ENCODE data around the gene NXPH2.

The NXPH2 gene

DNA sequence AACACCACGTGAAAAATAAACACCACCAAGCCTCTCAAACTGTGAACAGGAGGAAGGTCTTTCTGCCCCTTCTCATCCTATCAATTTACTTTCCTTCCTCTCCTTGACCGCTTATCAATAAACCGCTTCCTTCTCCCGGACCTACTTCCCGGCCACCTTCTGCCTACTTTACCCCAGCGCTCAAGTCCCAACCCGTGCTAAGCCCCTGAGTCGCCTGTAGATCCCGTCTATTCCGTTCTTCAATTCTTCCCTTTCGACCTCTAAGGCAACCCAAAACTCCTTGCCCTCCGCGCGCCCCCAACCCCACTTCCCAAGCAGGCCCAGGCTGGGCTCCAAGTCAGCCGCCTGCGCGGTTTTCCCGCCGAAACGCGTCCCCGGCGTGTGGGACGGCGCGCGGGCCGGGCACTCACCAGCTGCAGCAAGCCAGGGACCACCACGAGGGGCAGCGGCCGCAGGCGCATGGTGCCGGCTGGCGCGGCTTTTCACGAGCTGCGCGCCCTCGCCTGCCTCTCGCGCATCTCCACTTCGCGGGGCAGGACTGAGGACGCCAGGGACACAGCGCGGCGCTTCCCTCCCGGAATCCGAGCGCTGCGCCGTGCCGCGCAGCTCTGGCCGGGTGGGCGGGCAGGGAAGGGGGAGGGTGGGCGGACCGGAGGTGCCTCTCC lies at the start of gene NXPH2:
Gene NXPH2 (minus strand): TSS at position 610 of the 665 bp plus-strand sequence. CDS start 149 bp downstream, at position 461.
- no peak for DNase-seq (ENCODE audit: low read depth)

DNA sequence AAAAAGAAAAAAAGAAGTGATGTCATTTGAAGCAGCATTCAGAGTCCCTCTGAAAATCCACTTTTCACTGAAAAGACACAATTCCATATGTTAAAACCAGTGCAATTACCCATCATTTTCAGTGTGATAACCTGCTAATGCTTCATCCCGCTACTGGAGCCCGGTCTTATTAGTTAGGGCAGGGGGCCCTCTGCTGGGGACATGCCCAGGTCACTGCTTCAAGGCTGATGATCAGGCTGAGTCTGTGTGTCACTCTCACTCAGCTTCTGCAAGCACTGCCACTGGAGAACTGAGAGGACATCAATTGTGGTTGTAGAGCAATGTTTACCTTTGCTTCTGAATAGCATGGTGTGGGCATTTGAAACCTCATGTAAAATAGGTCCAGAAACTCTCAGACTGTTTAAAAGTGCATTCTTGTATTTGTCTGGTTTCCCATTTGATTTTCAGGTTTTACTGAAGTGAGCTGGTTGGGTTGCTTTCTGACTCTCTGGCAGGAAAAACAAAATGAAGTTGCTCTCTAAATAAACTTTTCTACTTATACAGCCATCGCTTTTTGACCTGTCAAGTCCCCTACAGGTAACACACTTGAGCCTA lies 49.2 kb upstream of the NXPH2 start:
- no peak for DNase-seq (ENCODE audit: low read depth)

DNA sequence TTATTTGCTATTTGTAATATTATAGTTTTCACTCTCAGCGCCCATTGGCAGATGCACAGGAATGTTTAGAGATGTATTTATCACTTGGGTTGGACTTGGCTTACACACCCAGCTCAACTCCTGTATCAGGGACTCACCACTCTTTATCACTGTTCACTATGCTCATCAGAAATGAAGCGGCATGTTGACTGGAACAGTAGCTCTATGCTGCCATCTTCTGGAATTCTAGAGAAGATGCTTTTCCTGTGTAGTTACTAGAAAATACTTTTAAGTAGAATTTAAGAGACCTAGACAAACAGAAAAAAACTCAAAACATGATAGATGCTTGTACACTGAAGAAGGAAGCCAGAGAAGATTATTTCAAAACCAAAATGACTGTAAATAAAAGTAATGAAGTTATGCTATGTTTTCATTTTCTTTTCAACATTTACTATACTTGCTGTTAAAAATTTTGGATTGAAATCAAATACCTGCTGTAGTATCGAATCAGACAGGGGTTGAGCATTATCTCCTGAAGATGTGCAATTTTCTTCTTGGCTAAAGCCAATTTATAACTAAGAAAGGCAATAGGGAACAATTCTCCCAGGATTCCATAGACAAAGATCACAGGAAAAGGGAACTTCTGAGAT lies 47.4 kb upstream of the NXPH2 start:
- no peak for DNase-seq (ENCODE audit: low read depth)

- DNase-seq (ENCODE audit: low read depth): no peak
These were observed 43.5 kb upstream of the NXPH2 start for GRCh38 chr2:138823666-138824065.

DNA sequence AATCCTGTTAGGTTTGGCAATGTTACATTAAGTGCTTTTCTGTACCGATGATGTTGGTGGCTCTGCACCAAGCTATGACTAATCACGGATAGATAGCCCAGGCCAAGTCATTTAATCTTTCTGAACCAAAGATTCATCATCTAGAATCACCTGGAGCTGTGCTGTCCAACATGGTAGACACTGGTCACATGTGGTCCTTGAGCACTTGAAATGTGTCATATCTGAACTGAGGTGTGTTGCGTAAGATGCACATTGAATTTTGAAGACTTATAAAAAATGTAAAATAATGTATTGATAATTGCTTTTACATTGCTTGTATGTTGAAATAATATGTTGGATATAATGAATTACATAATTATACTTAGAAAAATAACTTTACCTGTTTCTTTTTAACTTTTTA lies 39.8 kb upstream of the NXPH2 start:
- DNase-seq (ENCODE audit: low read depth): no peak

GRCh38 chr2:138818556-138818955 lies 38.4 kb upstream of the NXPH2 start:
- DNase-seq (ENCODE audit: low read depth): no peak

- no peak for DNase-seq (ENCODE audit: low read depth)
These were observed 34.1 kb upstream of the NXPH2 start for GRCh38 chr2:138814123-138814898.

GRCh38 chr2:138811431-138811830 lies 31.2 kb upstream of the NXPH2 start:
- DNase-seq (ENCODE audit: low read depth): no peak

DNA sequence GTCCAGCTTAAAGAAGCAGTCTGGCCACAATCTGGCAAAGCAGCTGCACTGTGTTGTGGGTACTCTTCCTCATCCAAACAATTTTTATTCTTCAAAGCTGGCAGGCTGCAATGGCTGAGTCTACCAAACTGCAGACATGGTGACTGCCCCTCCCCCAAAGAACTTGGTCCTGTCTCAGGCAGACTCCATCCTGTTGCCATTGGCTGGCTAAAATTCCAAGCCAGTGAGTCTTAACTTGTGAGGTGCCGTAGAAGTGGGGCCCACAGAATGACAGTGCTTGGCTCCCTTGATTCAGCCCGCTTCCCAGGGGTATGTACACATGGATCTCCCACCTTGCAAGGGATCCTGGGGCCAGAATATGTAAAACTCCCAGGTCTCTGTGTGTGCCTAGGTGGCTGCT lies 14.5 kb upstream of the NXPH2 start:
- no peak for DNase-seq (ENCODE audit: low read depth)

- no peak for DNase-seq (ENCODE audit: low read depth)
These were observed 7.0 kb upstream of the NXPH2 start for GRCh38 chr2:138787053-138787666.

DNA sequence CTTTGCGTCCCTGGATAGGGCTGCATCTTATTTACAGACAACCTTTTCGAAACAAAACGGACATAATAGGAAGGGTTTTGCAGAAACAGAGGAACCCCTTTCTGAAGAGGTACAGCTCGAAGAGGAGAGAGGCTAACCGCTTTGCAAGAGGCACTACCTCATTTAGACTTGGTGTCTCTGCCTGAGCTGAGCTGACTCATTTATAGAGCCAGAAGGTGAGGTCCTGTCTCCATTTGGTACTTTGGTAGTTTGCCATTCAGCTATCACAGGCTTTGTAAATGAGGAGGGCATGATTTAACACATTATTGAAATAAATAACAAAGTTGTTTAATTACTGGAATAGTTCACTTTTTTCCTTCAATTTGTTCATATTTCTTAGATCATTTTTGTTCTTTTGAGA lies 2.2 kb upstream of the NXPH2 start:
- no peak for DNase-seq (ENCODE audit: low read depth)

DNA sequence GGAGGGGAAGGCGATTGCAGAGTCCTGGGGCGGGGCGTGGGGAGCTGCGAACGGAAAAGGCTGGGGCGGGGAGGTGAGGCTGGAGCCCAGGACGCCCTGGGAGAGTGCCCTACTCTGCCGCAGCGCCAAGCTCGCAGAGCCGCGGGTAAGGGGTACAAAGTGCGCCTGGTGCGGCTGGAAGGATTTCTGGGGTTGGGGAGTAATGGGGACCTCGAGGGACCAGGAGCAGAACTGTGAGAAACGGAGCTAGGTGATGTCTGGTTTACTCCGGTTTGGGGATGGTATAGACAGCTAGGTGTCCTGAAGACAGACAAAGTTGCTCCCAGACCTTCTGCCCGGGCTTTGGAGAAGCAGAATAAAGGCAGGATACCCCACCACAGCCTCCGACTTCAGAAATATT lies 718 bp upstream of the NXPH2 start:
- DNase-seq (ENCODE audit: low read depth): no peak

DNA sequence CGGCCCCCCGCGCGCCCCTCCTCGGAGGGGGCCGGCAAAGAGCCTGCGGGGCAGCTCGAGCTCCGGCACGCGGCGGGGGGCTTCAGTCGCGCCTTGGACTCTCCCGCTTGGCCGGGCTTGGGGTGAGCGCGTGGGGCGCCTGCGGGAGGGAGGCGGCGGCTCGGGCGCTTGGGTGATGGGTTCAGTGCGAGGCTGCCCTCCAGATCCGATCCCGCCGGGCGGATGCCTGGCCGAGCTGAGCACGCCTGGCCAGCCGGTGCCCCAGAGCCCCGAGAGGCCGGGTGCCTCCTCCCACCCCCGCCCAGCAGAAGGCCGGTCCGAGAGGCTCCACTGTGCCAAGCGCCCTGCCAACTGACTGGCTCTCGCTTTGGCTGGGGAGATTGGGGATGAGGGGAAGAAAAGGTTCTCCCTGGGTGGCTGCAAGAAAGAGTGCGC lies 273 bp upstream of the NXPH2 start:
- DNase-seq (ENCODE audit: low read depth): no peak

DNA sequence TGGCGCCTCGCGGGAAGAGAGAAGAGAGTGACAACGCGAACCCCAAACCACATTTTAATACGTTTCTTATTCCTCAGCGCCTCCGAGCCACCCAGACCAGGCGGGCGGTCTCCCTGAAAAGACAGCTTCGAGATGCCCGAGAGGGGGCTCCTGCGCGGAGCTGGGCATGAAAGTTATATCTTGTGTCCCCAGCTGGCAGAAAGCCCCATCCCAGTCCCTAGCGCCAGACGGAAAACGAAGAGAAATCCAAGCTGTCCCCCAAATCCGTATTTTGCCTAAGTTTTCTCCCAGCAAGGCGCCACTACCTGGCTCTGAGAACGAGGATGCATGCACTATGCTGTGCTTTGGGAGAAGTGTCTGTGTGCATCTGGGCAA lies 797 bp downstream of the NXPH2 start:
- no peak for DNase-seq (ENCODE audit: low read depth)

- no peak for DNase-seq (ENCODE audit: low read depth)
These were observed 2.2 kb downstream of the NXPH2 start for GRCh38 chr2:138777996-138778395.

DNA sequence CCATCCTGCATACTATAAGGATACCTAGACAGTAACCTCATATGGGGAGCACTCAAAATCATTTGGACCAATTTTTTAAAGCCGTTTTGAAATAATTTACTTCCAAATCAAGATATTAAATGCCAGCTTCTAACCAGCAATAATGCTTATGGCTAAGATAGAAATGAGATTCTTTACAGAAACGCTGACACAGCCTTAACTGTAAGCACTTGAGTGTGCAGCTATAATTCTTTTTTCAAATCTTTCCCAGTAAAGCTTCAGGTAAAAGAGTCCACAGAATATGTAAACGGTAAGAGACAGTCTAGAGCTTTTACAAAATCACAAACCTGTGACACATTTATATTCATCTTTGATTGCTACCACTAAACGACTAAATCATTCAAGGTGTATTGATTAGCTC lies 4.5 kb downstream of the NXPH2 start:
- no peak for DNase-seq (ENCODE audit: low read depth)

DNA sequence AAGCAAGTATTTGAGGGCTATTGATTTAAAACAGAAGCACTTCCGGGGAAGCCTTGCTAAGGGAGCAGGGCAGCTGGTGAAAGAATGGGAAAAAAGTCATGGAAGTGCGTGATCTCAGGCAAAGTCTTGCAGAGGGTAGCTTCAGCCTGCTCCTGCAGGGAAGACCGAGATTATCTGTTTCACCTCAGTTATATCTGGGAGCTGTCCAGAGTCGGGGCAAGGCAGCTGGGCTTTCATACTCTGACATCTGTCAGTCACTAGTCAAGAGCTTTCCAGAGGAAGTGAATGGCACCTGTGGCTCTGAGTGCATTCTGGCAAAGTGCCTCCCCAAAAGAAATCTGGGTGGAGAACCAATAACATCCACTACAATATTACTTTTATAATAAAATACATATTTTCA lies 8.7 kb downstream of the NXPH2 start:
- DNase-seq (ENCODE audit: low read depth): no peak

GRCh38 chr2:138767101-138767500 lies 13.1 kb downstream of the NXPH2 start:
- no peak for DNase-seq (ENCODE audit: low read depth)

- DNase-seq (ENCODE audit: low read depth): no peak
These were observed 13.7 kb downstream of the NXPH2 start for GRCh38 chr2:138766464-138766863.

- no peak for DNase-seq (ENCODE audit: low read depth)
These were observed 16.2 kb downstream of the NXPH2 start for GRCh38 chr2:138763971-138764370.

DNA sequence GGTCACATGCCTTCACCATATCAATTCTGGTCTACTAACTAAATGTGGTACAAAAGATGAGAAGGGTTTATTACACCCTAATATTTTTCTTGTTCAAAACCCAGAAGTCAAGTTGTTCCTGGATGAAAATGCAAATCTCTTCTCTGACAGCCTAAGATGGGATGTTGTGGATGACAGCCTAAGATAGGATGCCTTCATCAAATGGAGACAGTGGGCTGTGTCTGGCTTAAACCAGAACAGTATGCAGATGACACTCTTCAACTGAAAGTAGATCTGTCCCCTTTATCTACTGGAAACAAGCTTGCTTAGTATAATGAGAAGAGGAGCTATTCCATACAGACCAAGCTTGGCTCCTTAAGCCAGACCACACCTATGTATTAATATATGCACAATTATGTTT lies 17.7 kb downstream of the NXPH2 start:
- DNase-seq (ENCODE audit: low read depth): no peak

DNA sequence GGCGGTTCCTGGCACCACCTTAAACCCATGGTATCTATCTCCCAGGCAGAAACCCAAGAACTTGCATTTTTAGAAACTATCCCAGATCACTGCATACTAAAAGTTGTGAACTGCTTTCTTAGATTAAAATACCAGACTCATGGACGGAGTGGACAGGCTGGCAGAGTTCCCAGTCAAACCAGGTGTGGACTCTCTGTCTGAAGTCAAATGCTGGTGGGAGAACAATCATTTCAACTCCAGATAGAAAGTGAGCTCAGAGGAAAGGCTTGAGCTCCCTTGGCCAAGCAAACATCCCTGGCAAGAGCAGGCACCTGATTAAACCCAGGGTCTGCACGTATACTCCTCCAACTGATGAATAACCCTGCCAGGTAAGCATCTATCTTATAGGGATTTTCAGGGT lies 19.5 kb downstream of the NXPH2 start:
- DNase-seq (ENCODE audit: low read depth): no peak

- no peak for DNase-seq (ENCODE audit: low read depth)
These were observed 22.8 kb downstream of the NXPH2 start for GRCh38 chr2:138757384-138757783.
